Adipose tissue (tissue), 3 donors: ENCODE results near the gene DUOX1. TPM values are rescaled to one million over a fixed set of nuclear protein-coding genes. Genes with fewer than 3 reads are reported as not detected.
"Not testable (repeated sequence)": the region's sequence is repeated elsewhere in the genome, so short reads cannot be mapped to it uniquely, and the experiment has no call there.

Experiments
- H3K27ac ChIP-seq: one replicate; pipeline ENCODE4 v1.5.1; 2013; ENCODE audit warnings: low read depth, low read length
- WGBS, 3 donors: extraction: QIAGEN DNeasy Blood & Tissue Kit; methylation state at CpG; one replicate each; pipeline ENCODE4 v1.1.7; 2013; 5-methylcytosine and 5-hydroxymethylcytosine counted together
- polyA plus RNA-seq, 3 donors: library from polyadenylated mRNA; stranded (reverse); fragments of 200-250 nt; gene quantifications; one replicate each; pipeline ENCODE4 v1.2.3, GENCODE V29; 2013
- donor health status: healthy with polysubstance abuse.
- donor health status: Bipolar disorder and iron deficiency.
- donor health status: healthy.

DUOX1 gene
- polyA plus RNA-seq, 3 donors, result 0.20 to 4.1 (median 0.34) TPM

DNA sequence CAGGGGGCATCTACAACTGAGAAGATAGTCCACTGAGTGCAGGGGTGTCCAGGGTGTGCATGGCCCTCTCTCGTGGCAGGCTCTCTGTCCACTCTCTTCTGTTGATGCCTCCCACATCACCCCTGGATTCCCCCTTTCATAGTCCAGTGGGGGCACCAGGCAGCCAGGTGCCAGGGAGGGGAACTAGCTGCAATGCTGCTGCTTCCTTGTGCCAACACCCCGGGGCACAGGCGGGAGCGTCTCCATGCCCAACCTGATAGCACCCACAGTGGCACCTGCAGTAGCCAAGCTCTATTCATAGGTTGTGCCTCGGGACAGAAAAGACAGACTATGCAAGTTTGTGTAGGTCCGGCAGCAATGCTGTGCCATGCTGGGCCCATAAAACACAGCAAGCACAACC lies 27.6 kb upstream of the DUOX1 start:
- 93 to 96% (median 93%) methylated on average over 6 of the region's 6 CpGs for WGBS, 3 donors
- H3K27ac ChIP-seq, result no peak overlapping the region

DNA sequence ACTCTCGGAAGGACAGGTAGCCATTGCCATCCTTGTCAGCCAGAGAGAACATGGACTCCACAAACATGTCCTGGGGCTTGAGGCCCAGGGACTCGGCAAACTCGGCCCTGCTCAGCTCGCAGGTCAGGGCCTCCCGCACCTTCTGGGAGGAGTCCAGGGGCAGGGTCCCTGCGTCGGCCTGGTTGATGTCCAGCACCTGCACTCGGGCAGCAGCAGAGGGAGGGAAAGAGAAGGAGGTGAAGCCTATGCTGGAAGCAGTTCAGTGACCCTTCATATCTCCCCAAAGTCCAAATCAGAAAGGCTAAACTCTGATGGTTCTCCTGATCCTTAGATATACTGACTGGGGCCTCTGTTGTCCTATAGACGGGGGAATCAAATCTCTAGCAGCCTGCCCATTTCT lies 25.6 kb upstream of the DUOX1 start:
- WGBS, 3 donors, result 82 to 89% (median 86%) methylated on average over 9 of the region's 9 CpGs
- H3K27ac ChIP-seq, result not testable (repeated sequence)

DNA sequence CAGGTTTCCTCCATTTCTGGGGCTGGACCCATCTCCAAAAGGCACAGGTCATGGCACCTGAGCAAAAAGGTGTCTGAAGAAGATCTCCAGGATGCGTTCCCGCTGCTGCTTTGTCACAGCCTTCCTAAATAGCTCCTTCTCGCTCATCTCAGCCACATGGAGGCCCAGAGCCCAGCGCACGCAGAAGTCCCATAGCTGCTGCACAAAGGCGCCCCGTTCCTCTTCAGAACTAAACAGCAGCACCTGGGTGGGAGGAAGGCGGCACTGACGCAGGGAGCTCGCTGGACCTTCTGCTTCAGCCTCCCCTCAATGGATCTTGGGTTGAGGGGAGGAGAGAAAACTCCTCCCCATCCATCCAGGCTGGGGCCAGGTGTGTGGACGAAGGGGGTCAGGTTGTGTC lies 24.2 kb upstream of the DUOX1 start:
- 91 to 96% (median 93%) methylated on average over 11 of the region's 11 CpGs for WGBS, 3 donors

DNA sequence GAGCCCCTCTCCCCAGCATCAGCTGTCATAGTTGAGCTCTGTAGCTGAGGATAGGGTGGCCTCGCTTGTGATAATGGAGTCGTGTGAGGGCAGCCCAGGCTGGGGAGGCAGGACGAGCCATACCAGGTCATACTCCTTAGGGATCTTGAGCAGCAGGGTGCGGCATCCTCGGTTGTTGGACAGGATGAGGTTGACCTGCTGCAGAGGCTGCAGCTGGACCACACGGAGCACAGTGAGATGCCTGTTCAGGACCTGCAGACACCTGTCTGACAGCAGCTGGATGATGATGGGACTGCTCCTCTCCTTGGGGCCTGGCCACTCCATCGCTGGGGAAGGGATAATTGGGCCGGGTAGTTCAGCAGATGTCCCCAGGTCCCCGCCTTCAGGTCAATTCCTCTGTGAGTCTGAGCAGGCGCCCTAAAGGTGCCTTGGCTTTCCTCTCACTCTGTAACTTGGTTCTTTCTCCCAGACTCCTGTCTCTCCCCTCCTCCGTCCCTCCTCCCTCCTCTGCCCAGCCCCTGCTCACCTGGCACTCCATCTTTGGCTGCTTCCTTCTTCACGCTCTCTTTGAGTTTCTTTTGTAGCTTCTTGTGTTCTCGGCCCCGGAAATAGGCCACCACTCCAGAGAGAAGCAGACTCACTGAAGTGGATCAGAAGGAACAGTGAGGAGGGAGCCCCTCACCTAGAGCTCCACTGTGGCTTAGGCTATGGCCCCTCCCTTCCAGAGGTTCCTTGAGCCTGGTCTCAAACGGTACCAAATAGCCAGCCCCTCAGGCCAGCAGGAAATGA lies 23.6 kb upstream of the DUOX1 start:
- no peak overlapping the region for H3K27ac ChIP-seq
- 74 to 77% (median 75%) methylated on average over 15 of the region's 15 CpGs for WGBS, 3 donors

More for the DNA sequence above, 24.2 kb upstream of the DUOX1 start:
- H3K27ac ChIP-seq, result no peak overlapping the region

DNA sequence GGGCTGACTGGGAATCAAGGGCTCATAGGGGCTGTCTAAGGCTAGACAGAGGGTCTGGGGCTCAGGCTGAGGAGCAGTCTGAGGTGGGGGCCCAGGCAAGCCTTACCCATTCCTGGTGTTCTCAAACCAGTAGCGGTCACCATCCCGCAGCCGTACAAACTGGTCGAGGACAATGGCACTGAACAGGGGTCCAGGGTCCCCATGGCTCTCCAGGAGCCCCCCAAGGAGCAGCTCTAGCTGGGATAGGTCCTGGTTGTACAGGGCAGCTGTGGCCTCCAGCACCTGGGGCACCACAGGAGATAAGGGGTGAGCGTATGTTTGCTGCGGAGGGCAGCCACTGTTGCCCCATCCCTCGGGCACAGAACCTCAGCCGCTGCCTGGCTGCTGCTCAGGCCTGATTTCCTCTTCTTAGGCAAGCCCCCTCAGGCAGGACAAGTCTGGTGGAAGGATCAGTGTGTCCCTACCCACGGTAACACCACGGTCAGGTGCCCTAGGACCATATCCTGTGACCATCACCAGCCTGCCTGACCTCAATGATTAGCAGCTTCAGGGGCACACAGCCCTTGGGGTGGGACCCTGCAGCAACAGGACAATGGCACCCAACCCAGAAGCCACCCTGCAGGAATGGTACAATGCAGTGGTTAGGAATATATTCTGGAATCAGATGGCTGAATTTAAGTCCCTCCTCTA lies 21.7 kb upstream of the DUOX1 start:
- no peak overlapping the region for H3K27ac ChIP-seq
- WGBS, 3 donors, result 86 to 94% (median 90%) methylated on average over 10 of the region's 10 CpGs

DNA sequence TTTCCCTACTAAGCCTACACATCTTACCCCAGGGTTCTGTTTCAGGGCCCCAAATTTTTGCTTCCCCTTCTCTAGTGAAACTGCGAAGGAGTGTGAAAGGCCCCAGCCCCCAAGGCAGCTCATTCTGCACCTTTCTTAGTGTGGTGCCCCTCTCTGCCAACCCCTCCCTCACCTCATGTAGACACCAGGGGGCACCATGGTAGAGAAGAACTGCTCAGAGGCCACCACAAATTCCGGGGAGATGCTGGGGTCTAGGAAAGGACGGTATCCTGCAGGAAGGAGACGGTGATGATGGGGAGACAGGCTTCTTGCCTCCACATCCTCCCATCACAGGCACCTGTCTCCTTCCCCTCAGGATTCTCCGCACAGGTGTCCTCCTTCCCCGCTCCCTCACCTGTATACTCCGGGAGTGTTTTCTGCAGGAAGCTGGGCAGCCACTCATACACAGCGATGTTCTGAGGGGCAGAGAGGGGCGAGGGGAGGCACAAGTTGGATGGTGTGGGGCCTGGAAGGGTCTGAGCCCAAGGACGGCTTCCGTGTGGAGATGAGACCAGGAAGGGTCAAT lies 19.5 kb upstream of the DUOX1 start:
- 30 to 49% (median 39%) methylated on average over 11 of the region's 11 CpGs for WGBS, 3 donors
- no peak overlapping the region for H3K27ac ChIP-seq

DNA sequence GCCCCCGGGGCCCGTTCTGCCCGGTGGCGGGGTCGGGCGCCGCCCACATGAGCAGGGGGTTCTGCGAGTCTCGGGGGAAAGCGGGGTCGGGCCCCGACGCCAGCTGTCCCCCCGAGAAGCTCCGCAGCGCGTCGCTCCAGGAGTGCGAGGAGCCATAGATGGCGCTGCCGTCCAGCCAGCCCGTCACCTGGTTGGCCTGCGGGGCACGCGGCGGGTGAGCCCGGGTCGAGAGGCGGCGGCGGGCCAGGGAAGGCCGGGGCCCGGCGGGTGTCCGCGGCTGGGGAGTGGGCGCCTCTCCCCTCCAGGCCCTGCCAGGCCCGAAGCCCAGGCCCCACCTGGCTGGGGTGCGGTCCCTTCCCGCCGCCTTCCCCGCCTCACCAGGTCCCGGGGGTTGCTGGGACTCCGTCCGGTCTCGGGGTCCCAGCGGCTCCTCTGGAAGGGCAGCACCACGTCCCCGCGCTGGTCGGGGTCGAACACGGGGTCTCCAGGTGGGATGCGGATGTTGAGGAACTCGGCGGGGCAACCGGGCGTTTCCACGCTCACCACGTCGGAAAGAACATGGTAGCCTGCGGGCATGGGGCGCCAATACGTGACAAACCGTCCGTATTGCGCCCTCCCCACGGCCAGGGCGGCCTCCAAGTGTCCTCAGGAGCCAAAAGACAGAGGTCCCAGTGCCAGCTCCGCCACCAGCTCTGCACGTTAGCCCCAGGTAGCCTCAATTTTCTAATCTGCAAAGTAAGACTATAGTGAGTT lies 18.2 kb upstream of the DUOX1 start:
- 7 to 11% (median 7%) methylated on average over 50 to 70 of the region's 71 CpGs for WGBS, 3 donors

DNA sequence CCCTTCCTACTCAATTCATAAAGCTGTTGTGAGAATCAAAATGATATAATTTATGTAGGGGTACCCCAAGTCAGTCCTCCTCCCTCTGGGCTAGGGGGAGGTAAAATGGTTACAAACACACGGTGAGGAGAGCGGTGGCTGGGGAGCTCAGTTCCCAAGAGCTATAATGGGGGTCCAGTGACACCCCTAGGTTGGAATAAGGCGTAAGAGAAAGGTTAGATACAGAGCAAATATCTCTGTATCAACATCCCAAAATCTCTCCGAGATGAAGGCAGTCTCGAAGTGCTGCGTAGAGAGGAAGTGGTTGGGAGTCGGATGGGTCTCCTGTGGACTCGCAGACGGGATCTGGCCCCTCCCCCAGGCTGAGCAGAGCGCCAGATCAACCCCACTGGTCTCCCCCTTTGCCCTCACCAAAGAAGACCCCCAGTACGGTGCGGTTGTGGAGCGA lies 17.6 kb upstream of the DUOX1 start:
- H3K27ac ChIP-seq, result no peak overlapping the region
- WGBS, 3 donors, result 3 to 6% (median 4%) methylated on average over 13 of the region's 13 CpGs

More for the DNA sequence above, 18.2 kb upstream of the DUOX1 start:
- no peak overlapping the region for H3K27ac ChIP-seq

DNA sequence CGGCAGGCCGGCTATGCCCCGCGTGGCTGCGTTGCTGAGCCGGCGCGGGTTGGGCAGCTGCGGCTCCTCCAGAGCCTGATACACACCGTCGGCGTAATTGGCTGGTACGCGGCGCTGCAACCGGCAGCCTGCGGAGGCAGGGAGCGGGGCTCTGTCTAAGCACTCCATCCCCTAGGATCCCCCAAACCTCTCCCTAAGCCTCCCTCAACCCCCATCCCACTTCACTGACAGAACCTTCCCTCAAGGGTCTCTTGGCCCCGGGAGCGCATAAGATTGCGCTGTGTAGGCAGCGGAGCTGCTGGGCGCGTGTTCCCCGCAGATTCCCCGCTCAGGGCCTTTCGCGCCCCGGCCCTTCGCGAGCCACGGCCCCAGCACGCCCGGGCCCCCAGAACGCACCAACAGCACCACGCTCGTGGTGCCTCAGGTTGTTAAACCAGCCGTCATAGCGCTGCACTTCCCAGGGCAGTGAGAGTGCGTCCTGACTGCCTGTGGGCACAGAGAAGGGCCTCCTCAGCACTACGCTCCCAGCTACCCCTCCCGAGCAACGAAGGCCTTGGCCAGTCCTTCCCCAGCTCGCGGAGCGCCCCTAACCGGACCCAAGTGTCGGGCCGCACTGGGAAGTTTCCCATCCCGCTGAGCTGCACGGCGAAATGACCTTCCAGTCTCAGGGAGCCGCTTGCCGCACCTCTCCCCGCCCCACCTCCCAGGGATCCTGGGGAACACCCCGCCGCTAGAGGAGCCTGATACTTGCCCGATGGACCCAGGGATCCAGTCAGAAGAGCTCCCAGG lies 17.0 kb upstream of the DUOX1 start:
- H3K27ac ChIP-seq, result no peak overlapping the region
- WGBS, 3 donors, result 1 to 2% (median 2%) methylated on average over 56 to 58 of the region's 58 CpGs

DNA sequence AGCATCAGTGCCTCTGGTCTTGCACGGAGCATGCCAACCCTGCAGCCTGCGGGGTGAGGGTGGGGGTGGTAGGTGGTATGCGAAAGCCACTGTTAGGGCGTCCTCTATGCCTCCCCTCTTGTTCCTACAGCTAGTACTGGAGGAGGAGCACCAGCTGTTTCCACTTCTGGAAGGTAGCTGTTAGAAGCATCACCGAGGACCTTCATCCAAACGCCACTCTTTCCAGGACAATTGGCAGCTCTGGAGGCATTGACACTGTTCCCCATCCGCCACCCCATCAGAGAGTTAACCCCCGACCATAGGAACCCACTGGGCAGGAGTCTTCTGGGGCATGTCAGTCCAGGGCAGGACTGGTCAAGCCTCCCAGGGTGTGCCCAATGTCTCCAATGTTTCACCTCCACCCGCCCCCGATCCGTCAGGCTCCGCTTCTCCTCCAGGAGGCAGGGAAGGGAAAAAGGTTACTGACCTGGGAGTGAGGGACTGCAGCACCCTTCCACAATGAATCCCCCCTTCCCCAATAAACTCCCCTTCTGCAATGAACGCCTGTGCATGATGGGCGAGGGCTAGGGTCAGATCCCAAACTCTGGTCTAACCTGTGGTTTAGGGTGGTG lies 16.3 kb upstream of the DUOX1 start:
- no peak overlapping the region for H3K27ac ChIP-seq
- WGBS, 3 donors, result 6 to 11% (median 7%) methylated on average over 14 of the region's 14 CpGs

DNA sequence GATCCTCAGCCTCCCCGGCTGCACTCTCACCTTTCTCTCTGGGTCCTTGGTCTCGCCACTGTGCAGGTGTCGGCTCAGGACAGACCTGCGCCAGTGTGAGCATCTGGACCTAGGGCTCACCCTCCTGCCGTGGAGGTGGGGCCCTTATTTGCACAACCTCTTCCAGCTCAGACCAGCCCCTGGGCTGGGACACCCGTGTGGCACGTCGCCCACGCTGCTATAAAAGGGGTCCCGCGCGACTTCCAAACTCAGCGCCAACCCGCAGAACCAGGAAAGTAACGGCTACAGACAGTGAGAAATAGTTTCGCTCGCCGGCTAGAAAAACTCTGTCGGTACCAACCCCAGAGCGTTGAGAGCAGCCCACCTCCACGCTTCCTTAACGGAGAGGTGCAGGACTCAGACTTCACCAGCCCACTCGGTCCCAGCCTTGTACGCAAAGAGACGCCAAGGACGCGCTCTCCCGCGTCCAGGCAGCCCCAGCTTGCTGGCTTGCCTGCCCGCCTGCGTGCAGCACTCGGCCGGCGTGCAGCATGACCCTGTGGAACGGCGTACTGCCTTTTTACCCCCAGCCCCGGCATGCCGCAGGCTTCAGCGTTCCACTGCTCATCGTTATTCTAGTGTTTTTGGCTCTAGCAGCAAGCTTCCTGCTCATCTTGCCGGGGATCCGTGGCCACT lies 15.6 kb upstream of the DUOX1 start, which contains the start of the genes DUOX2 and DUOXA2:
DUOX2 (minus strand) TSS at position 97 of the 675 bp plus-strand sequence. CDS start 761 bp downstream, outside the sequence.
DUOXA2 (plus strand) TSS at position 251 of the 675 bp plus-strand sequence; CDS start at position 531, 280 bp downstream.
- no peak within 1 kb of the TSS for H3K27ac ChIP-seq
- 0 to 3% (median 2%) methylated on average over 42 of the region's 42 CpGs for WGBS, 3 donors

DNA sequence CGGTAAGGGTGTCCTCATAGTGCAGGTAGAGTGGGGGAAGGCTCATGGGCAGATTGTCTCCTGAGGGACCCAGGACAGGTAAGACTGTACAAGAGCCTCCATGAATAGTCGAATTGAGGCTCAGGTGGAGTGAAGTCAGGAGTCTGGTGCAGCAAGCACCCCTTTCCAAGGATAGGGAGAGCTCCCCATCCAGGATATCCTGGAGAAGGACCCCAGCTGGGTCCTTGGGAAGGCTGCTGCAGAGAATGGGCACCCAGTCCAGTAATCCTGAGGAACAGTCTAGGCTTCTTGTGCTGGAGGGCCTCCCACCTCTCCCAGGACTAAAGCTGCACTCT lies 15.1 kb upstream of the DUOX1 start:
- WGBS, 3 donors, result 3 to 15% (median 3%) methylated on average over 2 of the region's 2 CpGs
- H3K27ac ChIP-seq, result no peak overlapping the region

DNA sequence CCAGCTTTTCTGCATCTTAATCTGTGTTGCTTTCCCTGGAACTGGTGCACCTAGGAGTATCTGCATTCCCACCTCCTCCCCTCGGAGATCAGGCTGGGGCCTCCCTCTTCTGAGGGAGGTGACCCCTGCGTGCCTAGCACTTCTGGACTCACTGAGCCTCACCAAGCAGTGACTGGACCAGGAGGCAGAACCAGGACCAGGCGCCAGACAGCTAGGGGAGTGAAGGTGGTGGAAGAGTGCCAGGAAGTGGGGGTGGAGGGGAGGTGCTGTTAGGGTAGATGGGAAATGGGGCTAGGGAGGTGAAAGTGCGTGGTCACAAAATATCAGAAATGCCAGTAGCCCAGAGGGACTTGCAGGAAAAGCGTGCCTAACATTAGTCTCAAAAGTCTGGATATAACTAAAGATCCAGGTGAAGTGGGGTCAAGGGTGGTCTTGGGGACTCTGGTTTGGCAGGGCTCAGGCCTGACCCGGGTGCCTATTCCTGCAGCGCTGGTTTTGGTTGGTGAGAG lies 14.4 kb upstream of the DUOX1 start:
- no peak overlapping the region for H3K27ac ChIP-seq
- WGBS, 3 donors, result 53 to 72% (median 57%) methylated on average over 7 of the region's 7 CpGs

DNA sequence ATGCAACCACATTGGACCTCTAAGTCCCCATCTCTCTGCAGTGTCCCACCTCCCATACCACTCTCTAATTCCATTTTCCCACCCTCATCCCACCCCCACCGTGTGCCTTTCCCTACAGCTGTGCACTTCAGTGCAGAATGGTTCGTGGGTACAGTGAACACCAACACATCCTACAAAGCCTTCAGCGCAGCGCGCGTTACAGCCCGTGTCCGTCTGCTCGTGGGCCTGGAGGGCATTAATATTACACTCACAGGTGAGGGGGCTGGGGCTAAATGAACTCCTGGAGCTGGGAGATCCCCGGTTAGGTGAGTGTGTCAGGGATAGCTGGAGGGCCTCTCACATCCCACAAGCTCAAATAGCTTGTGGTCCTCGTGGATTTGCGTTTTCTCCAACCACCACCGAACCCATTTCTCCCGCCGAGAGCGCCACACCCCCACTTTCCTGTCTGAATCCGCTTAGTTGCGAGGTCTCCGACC lies 13.8 kb upstream of the DUOX1 start:
- WGBS, 3 donors, result 19 to 28% (median 23%) methylated on average over 19 of the region's 19 CpGs

DNA sequence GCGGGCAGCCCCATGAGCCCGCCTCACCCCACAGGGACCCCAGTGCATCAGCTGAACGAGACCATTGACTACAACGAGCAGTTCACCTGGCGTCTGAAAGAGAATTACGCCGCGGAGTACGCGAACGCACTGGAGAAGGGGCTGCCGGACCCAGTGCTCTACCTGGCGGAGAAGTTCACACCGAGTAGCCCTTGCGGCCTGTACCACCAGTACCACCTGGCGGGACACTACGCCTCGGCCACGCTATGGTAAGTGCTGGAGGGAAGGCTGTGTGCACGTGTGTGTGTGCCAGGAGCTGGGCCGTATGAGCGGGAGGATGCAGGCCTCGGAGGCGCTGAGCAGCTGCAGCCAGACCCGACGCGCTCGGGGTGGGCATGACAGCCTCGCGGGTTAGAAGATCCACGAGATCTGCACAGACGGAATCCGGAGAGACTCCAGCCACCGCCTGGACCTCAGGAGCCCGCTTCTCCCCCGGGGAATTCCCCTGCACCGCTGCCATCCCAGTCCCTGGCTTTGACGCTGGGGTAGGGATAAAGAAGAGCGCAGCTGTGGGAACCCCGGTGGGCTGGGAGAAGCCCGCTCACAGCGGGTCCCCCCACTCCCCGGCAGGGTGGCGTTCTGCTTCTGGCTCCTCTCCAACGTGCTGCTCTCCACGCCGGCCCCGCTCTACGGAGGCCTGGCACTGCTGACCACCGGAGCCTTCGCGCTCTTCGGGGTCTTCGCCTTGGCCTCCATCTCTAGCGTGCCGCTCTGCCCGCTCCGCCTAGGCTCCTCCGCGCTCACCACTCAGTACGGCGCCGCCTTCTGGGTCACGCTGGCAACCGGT lies 13.1 kb upstream of the DUOX1 start:
- 7 to 10% (median 8%) methylated on average over 60 to 65 of the region's 65 CpGs for WGBS, 3 donors

More for the DNA sequence above, 13.8 kb upstream of the DUOX1 start:
- no peak overlapping the region for H3K27ac ChIP-seq

More for the DNA sequence above, 13.1 kb upstream of the DUOX1 start:
- no peak overlapping the region for H3K27ac ChIP-seq
